ENCODE data around the gene FCSK.

DNA sequence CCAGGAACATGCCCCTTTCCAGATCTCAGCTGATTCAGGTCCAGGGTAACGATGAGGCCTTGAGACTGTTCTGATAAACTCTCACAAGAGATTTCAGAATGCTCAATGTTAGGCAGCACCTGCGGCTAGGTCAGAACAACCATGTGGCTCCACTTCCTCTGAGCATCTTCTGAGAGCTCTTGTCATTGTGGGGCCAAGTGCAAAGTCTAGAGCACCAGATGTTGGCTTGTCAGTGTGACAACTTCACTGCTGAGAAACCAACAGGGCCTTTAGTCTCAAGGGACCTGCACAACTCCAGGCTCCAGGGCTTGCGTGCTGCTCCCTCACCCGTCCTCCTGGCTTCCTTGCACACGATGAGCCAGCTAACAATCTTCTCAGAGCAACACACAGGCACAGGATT is 29.0 kb downstream of the FCSK start:
- TF ChIP-seq, protein P1, sequence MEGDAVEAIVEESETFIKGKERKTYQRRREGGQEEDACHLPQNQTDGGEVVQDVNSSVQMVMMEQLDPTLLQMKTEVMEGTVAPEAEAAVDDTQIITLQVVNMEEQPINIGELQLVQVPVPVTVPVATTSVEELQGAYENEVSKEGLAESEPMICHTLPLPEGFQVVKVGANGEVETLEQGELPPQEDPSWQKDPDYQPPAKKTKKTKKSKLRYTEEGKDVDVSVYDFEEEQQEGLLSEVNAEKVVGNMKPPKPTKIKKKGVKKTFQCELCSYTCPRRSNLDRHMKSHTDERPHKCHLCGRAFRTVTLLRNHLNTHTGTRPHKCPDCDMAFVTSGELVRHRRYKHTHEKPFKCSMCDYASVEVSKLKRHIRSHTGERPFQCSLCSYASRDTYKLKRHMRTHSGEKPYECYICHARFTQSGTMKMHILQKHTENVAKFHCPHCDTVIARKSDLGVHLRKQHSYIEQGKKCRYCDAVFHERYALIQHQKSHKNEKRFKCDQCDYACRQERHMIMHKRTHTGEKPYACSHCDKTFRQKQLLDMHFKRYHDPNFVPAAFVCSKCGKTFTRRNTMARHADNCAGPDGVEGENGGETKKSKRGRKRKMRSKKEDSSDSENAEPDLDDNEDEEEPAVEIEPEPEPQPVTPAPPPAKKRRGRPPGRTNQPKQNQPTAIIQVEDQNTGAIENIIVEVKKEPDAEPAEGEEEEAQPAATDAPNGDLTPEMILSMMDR (IDR thresholded peaks at IDR 0.05; ENCODE audit: insufficient read depth, low read depth, low read length) = no peak
- no peak for TF ChIP-seq EZH2 (IDR thresholded peaks at IDR 0.05; ENCODE audit: insufficient read depth, low read length)
